ENCODE measurements around the gene ITIH4. TPM values are rescaled to one million over a fixed set of nuclear protein-coding genes. Genes with fewer than 3 reads are reported as not detected.
A peak's percentile ranks its signal among the peaks of the same experiment; 100 is the strongest.
"Not testable (repeated sequence)": the region's sequence is repeated elsewhere in the genome, so short reads cannot be mapped to it uniquely, and the experiment has no call there.

ITIH4 gene
- total RNA-seq, 1 donor from 2014 or later, result 1.9 TPM

- DNase-seq, result no peak
Observed at GRCh38 chr3:52782412-52783210, 47.9 kb downstream of the ITIH4 start.

- DNase-seq, result no peak
Observed at GRCh38 chr3:52781741-52782140, 48.7 kb downstream of the ITIH4 start.

GRCh38 chr3:52779837-52780585 is 50.5 kb downstream of the ITIH4 start:
- DNase-seq, result no peak

- no peak for DNase-seq
Observed at GRCh38 chr3:52779011-52779836, 51.2 kb downstream of the ITIH4 start.

- DNase-seq, result no peak
Observed at GRCh38 chr3:52777959-52778805, 52.3 kb downstream of the ITIH4 start.

- DNase-seq, result no peak
Observed at GRCh38 chr3:52777127-52777958, 53.1 kb downstream of the ITIH4 start, which contains the start of gene ITIH1. TSS of gene ITIH1 (plus strand) at chr3:52777599. CDS start at chr3:52777616, 17 bp downstream.

- not testable (repeated sequence) for DNase-seq
Observed at GRCh38 chr3:52776486-52776885, 54.0 kb downstream of the ITIH4 start.

GRCh38 chr3:52775877-52776276 is 54.6 kb downstream of the ITIH4 start:
- no peak for DNase-seq

- no peak for DNase-seq
Observed at GRCh38 chr3:52774901-52775864, 55.3 kb downstream of the ITIH4 start.

- DNase-seq, result no peak
Observed at GRCh38 chr3:52774066-52774713, 56.3 kb downstream of the ITIH4 start.

- no peak for DNase-seq
Observed at GRCh38 chr3:52773361-52774065, 57.0 kb downstream of the ITIH4 start.

GRCh38 chr3:52771702-52772101 is 58.8 kb downstream of the ITIH4 start:
- no peak for DNase-seq

- DNase-seq, result no peak
Observed at GRCh38 chr3:52771334-52771681, 59.2 kb downstream of the ITIH4 start.

GRCh38 chr3:52770496-52771333 is 59.8 kb downstream of the ITIH4 start, which contains the start of gene NEK4:
TSS of gene NEK4 (minus strand) at chr3:52770940. CDS start at chr3:52770746, 194 bp downstream.
- peak; percentile 95 for DNase-seq

- peak; percentile 27 for DNase-seq
Observed at GRCh38 chr3:52769786-52770455, 60.6 kb downstream of the ITIH4 start.

GRCh38 chr3:52763466-52763865 is 67.0 kb downstream of the ITIH4 start:
- DNase-seq, result peak; percentile 66
